ENCODE measurements around the gene CPO.

DNA sequence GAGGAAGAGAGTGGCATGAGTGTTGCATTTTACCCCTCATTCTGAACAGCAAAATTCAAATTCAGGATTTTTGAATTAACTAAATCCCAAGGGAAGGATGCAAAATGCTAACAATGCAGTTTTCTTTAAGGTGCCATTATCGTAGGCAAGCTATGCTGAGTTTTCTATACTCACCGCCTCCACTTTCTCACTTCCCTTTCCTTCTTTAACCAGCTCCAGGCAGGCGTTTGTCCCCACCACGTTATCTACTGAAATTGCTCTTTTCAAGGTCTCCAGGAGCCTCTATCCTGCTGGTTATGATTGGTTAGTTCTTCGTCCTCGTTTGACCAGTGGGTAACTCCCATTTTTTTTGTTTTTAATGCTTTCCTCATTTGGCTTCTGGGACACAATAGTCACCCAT, 1.8 kb upstream of the CPO start:
- no peak for TF ChIP-seq POLR2A (IDR thresholded peaks at IDR 0.05)
- TF ChIP-seq, protein P1, sequence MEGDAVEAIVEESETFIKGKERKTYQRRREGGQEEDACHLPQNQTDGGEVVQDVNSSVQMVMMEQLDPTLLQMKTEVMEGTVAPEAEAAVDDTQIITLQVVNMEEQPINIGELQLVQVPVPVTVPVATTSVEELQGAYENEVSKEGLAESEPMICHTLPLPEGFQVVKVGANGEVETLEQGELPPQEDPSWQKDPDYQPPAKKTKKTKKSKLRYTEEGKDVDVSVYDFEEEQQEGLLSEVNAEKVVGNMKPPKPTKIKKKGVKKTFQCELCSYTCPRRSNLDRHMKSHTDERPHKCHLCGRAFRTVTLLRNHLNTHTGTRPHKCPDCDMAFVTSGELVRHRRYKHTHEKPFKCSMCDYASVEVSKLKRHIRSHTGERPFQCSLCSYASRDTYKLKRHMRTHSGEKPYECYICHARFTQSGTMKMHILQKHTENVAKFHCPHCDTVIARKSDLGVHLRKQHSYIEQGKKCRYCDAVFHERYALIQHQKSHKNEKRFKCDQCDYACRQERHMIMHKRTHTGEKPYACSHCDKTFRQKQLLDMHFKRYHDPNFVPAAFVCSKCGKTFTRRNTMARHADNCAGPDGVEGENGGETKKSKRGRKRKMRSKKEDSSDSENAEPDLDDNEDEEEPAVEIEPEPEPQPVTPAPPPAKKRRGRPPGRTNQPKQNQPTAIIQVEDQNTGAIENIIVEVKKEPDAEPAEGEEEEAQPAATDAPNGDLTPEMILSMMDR (IDR thresholded peaks at IDR 0.05): no peak
- TF ChIP-seq POLR2AphosphoS5 (IDR thresholded peaks at IDR 0.05): no peak

All from prostate gland (tissue), 2 donors.